Chondrocyte (in vitro differentiated cells): Measurements from ENCODE around the gene TUBG1. TPM values are rescaled to one million over a fixed set of nuclear protein-coding genes. Genes with fewer than 3 reads are reported as not detected.
A peak's percentile ranks its signal among the peaks of the same experiment; 100 is the strongest.

ENCODE experiments used
- DNase-seq: peaks from one replicate; pipeline ENCODE4 v3.0.0; 2021; ENCODE audit warnings: mixed read lengths, low spot score
- H3K27ac Mint-ChIP-seq: one replicate; pipeline ENCODE4 v1.8.0; 2021; ENCODE audit warnings: mild to moderate bottlenecking, moderate library complexity, mixed read lengths; ENCODE audit not compliant: unreplicated experiment
- H3K27me3 Mint-ChIP-seq: 2 replicates; pipeline ENCODE4 v1.8.0; 2021; ENCODE audit warnings: low read depth, mixed read lengths
- H3K36me3 Mint-ChIP-seq: 2 replicates; pipeline ENCODE4 v1.8.0; 2021; ENCODE audit warnings: low read depth, mixed read lengths
- H3K4me1 Mint-ChIP-seq: 2 replicates; pipeline ENCODE4 v1.8.0; 2021; ENCODE audit warnings: low read depth, mild to moderate bottlenecking, mixed read lengths
- H3K4me3 Mint-ChIP-seq: one replicate; pipeline ENCODE4 v1.8.0; 2021; ENCODE audit warnings: mild to moderate bottlenecking, moderate library complexity, mixed read lengths; ENCODE audit not compliant: unreplicated experiment
- H3K9me3 Mint-ChIP-seq: 2 replicates; pipeline ENCODE4 v1.8.0; 2021; ENCODE audit warnings: low read depth, mixed read lengths
- total RNA-seq: library from RNA; stranded (reverse); gene quantifications from 3 replicates; pipeline ENCODE4 v1.2.1, GENCODE V29; 2021
- TF ChIP-seq, protein P1 (sequence below): fragments of 200-600 bp; sonication (generic); IDR thresholded peaks from 2 replicates; pipeline ENCODE4 v1.5.0; 2021; ENCODE audit warnings: antibody characterized with exemption, mild to moderate bottlenecking, moderate library complexity

TUBG1 gene
- total RNA-seq, 1 donor from 2014 or later, result 41.1 TPM

DNA sequence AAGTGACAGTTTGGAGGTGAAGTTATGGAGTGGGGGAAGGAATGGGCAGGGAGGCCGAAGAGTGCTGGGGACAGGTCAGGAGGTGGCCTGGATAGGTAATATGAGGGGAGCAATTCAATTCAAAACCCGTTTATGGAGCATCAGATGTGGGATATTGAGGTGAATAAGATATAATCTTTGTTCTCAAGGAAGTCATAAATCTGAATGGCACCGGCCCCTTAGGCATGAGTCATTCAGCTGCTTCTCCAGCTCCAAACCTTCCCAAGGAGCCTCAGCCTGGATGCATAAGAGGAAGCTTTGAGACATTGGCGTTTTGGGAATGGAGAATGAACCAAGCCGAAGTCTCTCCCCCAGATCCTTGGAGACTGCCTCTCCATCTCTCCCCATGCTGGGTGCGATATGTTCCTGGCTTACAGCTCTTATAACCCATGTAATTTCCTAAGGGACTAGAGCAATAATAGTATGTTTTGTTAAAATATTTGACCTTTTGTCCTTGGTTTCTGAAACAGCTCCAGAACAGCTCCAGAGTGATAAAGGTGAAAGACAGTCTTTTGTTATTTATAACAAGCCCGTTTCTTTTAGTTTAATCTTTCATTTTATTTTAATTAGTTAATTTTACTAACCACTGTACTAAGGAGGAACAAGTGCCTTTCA is 51.3 kb downstream of the TUBG1 start:
- no peak for DNase-seq
- peak overlapping the region; percentile 62 for H3K4me3 Mint-ChIP-seq
- no peaks in the 10 kb centered on the region for H3K27me3 Mint-ChIP-seq
- peak overlapping the region; percentile 84 for H3K27ac Mint-ChIP-seq
- TF ChIP-seq, protein P1, sequence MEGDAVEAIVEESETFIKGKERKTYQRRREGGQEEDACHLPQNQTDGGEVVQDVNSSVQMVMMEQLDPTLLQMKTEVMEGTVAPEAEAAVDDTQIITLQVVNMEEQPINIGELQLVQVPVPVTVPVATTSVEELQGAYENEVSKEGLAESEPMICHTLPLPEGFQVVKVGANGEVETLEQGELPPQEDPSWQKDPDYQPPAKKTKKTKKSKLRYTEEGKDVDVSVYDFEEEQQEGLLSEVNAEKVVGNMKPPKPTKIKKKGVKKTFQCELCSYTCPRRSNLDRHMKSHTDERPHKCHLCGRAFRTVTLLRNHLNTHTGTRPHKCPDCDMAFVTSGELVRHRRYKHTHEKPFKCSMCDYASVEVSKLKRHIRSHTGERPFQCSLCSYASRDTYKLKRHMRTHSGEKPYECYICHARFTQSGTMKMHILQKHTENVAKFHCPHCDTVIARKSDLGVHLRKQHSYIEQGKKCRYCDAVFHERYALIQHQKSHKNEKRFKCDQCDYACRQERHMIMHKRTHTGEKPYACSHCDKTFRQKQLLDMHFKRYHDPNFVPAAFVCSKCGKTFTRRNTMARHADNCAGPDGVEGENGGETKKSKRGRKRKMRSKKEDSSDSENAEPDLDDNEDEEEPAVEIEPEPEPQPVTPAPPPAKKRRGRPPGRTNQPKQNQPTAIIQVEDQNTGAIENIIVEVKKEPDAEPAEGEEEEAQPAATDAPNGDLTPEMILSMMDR, result no peak
- peaks cover 10% of the 10 kb centered on the region for H3K36me3 Mint-ChIP-seq
- peaks cover 5% of the 10 kb centered on the region for H3K9me3 Mint-ChIP-seq
- peaks cover 23% of the 10 kb centered on the region for H3K4me1 Mint-ChIP-seq

Other genes with a start within 250 kb of the TUBG1 start
- gene STAT3, start 221.2 kb upstream of the TUBG1 start, total RNA-seq, result 164 to 203 TPM (median 164 TPM) in 3 replicates
- gene CAVIN1, start 186.4 kb upstream of the TUBG1 start, total RNA-seq, result 501 to 877 TPM (median 874 TPM) in 3 replicates
- 49.9 to 63.4 TPM (median 61.3 TPM) in 3 replicates for gene ATP6V0A1, start 150.8 kb upstream of the TUBG1 start, total RNA-seq
- gene NAGLU, start 73.4 kb upstream of the TUBG1 start, total RNA-seq, result 64.5 to 68.7 TPM (median 66.4 TPM) in 3 replicates
- gene HSD17B1, start 56.8 kb upstream of the TUBG1 start, total RNA-seq, result 1.4 to 2.6 TPM (median 1.4 TPM) in 3 replicates
- gene COASY, start 47.5 kb upstream of the TUBG1 start, total RNA-seq, result 31.2 to 57.3 TPM (median 37.1 TPM) in 3 replicates
- gene MLX, start 42.6 kb upstream of the TUBG1 start, total RNA-seq, result 30.1 to 37.0 TPM (median 30.3 TPM) in 3 replicates
- gene PSMC3IP, start 32.0 kb upstream of the TUBG1 start, total RNA-seq, result 4.9 to 13.0 TPM (median 6.1 TPM) in 3 replicates
- 50.4 to 62.9 TPM (median 61.8 TPM) in 3 replicates for gene RETREG3, start 309 bp upstream of the TUBG1 start, total RNA-seq
- 26.2 to 36.5 TPM (median 29.2 TPM) in 3 replicates for gene TUBG2, start 49.6 kb downstream of the TUBG1 start, total RNA-seq
- gene PLEKHH3, start 67.3 kb downstream of the TUBG1 start, total RNA-seq, result 23.7 to 41.5 TPM (median 38.7 TPM) in 3 replicates
- gene CCR10, start 72.2 kb downstream of the TUBG1 start, total RNA-seq, result 1.2 to 1.8 TPM (median 1.6 TPM) in 3 replicates
- 22.8 to 43.6 TPM (median 42.1 TPM) in 3 replicates for gene CNTNAP1, start 72.8 kb downstream of the TUBG1 start, total RNA-seq
- gene EZH1, start 135.4 kb downstream of the TUBG1 start, total RNA-seq, result 22.2 to 25.6 TPM (median 22.4 TPM) in 3 replicates
- 0.63 to 4.9 TPM (median 3.9 TPM) in 3 replicates for gene RAMP2, start 151.5 kb downstream of the TUBG1 start, total RNA-seq
- gene VPS25, start 163.8 kb downstream of the TUBG1 start, total RNA-seq, result 52.5 to 63.9 TPM (median 55.1 TPM) in 3 replicates
- 0.26 to 0.32 TPM in 2 of 3 replicates, not detected in the other for gene WNK4, start 170.9 kb downstream of the TUBG1 start, total RNA-seq
- gene COA3, start 189.0 kb downstream of the TUBG1 start, total RNA-seq, result 38.7 to 49.1 TPM (median 39.5 TPM) in 3 replicates
- 0.60 TPM in 1 of 3 replicates, not detected in the others for gene CNTD1, start 189.2 kb downstream of the TUBG1 start, total RNA-seq
- gene BECN1, start 214.6 kb downstream of the TUBG1 start, total RNA-seq, result 55.3 to 71.6 TPM (median 60.5 TPM) in 3 replicates
- 99.7 to 117 TPM (median 111 TPM) in 3 replicates for gene PSME3, start 223.7 kb downstream of the TUBG1 start, total RNA-seq
- 1.4 to 2.2 TPM (median 1.4 TPM) in 3 replicates for gene AOC2, start 234.9 kb downstream of the TUBG1 start, total RNA-seq
- 0.53 to 17.4 TPM (median 15.5 TPM) in 3 replicates for gene AOC3, start 241.5 kb downstream of the TUBG1 start, total RNA-seq